HEK293T (cell line): Measurements from ENCODE around the gene LYZL4.

ENCODE experiments used
- CTCF ChIA-PET: fragments of 350-600 bp; formaldehyde crosslinking; extraction: SDS; loops from one replicate; lab custom pipeline; 2021; ENCODE audit warnings: antibody characterized with exemption, inconsistent platforms; lab: Yijun Ruan, JAX
- POLR2A ChIA-PET: fragments of 350-600 bp; formaldehyde crosslinking; extraction: SDS; loops from one replicate; lab custom pipeline; 2020; ENCODE audit warnings: antibody characterized with exemption, inconsistent platforms; lab: Yijun Ruan, JAX
- DNase-seq: peaks from one replicate; pipeline ENCODE4 v3.0.0; 2012; ENCODE audit warnings: mixed read lengths; ENCODE audit errors: extremely low spot score
- ARNT ChIP-seq: fragments of 450-650 bp; IDR thresholded peaks from 2 replicates; pipeline ENCODE4 v1.6.1; 2017; ENCODE audit warnings: mild to moderate bottlenecking
- BHLHE40 ChIP-seq: fragments of 450-650 bp; IDR thresholded peaks from 2 replicates; pipeline ENCODE4 v1.6.1; 2016; ENCODE audit warnings: mild to moderate bottlenecking, moderate library complexity, borderline replicate concordance
- CTBP1 ChIP-seq: fragments of 450-650 bp; IDR thresholded peaks from 2 replicates; pipeline ENCODE4 v1.6.1; 2016; ENCODE audit warnings: borderline replicate concordance
- ELF4 ChIP-seq: fragments of 450-650 bp; IDR thresholded peaks from 2 replicates; pipeline ENCODE4 v1.6.1; 2017; ENCODE audit warnings: antibody characterized with exemption
- FOXA1 ChIP-seq: fragments of 450-650 bp; IDR thresholded peaks from 2 replicates; pipeline ENCODE4 v1.6.1; 2016; ENCODE audit warnings: mild to moderate bottlenecking
- FOXK2 ChIP-seq: fragments of 450-650 bp; IDR thresholded peaks from 2 replicates; pipeline ENCODE4 v1.6.1; 2016; ENCODE audit warnings: mild to moderate bottlenecking
- FOXM1 ChIP-seq: fragments of 450-650 bp; IDR thresholded peaks from 2 replicates; pipeline ENCODE4 v1.6.1; 2017; ENCODE audit warnings: mild to moderate bottlenecking, borderline replicate concordance
- HDGF ChIP-seq: fragments of 450-650 bp; IDR thresholded peaks from 2 replicates; pipeline ENCODE4 v1.6.1; 2017; ENCODE audit warnings: antibody characterized with exemption, borderline replicate concordance
- L3MBTL2 ChIP-seq: fragments of 450-650 bp; conservative IDR thresholded peaks from 2 replicates; pipeline ENCODE4 v1.6.1; 2016; ENCODE audit warnings: mild to moderate bottlenecking
- LEF1 ChIP-seq: fragments of 450-650 bp; IDR thresholded peaks from 2 replicates; pipeline ENCODE4 v1.6.1; 2017; ENCODE audit warnings: mild to moderate bottlenecking, borderline replicate concordance
- NFRKB ChIP-seq: fragments of 450-650 bp; IDR thresholded peaks from 2 replicates; pipeline ENCODE4 v1.6.1; 2016; ENCODE audit warnings: mild to moderate bottlenecking, moderate library complexity
- PKNOX1 ChIP-seq: fragments of 450-650 bp; IDR thresholded peaks from 2 replicates; pipeline ENCODE4 v1.6.1; 2016
- SP1 ChIP-seq: fragments of 450-650 bp; IDR thresholded peaks from 2 replicates; pipeline ENCODE4 v1.6.1; 2017
- SUZ12 ChIP-seq: fragments of 450-650 bp; IDR thresholded peaks from 2 replicates; pipeline ENCODE4 v1.6.1; 2016; ENCODE audit warnings: mild to moderate bottlenecking
- TARDBP ChIP-seq: fragments of 450-650 bp; IDR thresholded peaks from 2 replicates; pipeline ENCODE4 v1.6.1; 2016
- ZNF384 ChIP-seq: fragments of 450-650 bp; IDR thresholded peaks from 2 replicates; pipeline ENCODE4 v1.6.1; 2016

The LYZL4 gene

GRCh38 chr3:42405857-42406256 lies 4.6 kb downstream of the LYZL4 start:
- DNase-seq, result no peak
- ChIA-PET POLR2A (no interaction called here), CTCF (interaction anchor here (0.8 kb wide), 1 partner anchor 78 kb away, joined by 3 read pairs; no protein-coding TSS in a partner anchor)
- no peak for TF ChIP-seq NFRKB
- no peak for TF ChIP-seq LEF1
- no peak for TF ChIP-seq PKNOX1
- TF ChIP-seq L3MBTL2, result no peak
- no peak for TF ChIP-seq TARDBP
- TF ChIP-seq ELF4, result no peak
- no peak for TF ChIP-seq HDGF
- no peak for TF ChIP-seq FOXA1
- no peak for TF ChIP-seq SUZ12

- DNase-seq, result no peak
- ChIA-PET CTCF (no interaction called here), POLR2A (no interaction called here)
- no peak for TF ChIP-seq CTBP1
- no peak for TF ChIP-seq ZNF384
- TF ChIP-seq ELF4, result no peak
- TF ChIP-seq LEF1, result no peak
- TF ChIP-seq PKNOX1, result no peak
- TF ChIP-seq L3MBTL2, result no peak
Measured at GRCh38 chr3:42403737-42404136, 6.7 kb downstream of the LYZL4 start.

GRCh38 chr3:42402394-42403096 lies 7.9 kb downstream of the LYZL4 start:
- CTCF ChIA-PET, result no interaction called here
- POLR2A ChIA-PET, result no interaction called here
- TF ChIP-seq SP1 (no peak), ZNF384 (no peak)
- no peak for DNase-seq

GRCh38 chr3:42398080-42398479 lies 12.3 kb downstream of the LYZL4 start:
- ChIA-PET POLR2A (no interaction called here), CTCF (no interaction called here)
- DNase-seq, result no peak
- TF ChIP-seq PKNOX1, result no peak
- TF ChIP-seq LEF1, result no peak
- no peak for TF ChIP-seq L3MBTL2
- no peak for TF ChIP-seq TARDBP
- no peak for TF ChIP-seq BHLHE40
- no peak for TF ChIP-seq HDGF
- no peak for TF ChIP-seq SUZ12
- TF ChIP-seq ZNF384, result no peak
- no peak for TF ChIP-seq NFRKB
- no peak for TF ChIP-seq ELF4
- TF ChIP-seq FOXK2, result no peak
- no peak for TF ChIP-seq FOXA1
- no peak for TF ChIP-seq ARNT
- no peak for TF ChIP-seq SP1
- no peak for TF ChIP-seq FOXM1
- TF ChIP-seq CTBP1, result no peak

GRCh38 chr3:42397644-42398043 lies 12.8 kb downstream of the LYZL4 start:
- TF ChIP-seq FOXK2 (no peak), L3MBTL2 (no peak), SP1 (no peak), TARDBP (no peak), ARNT (no peak), LEF1 (no peak), HDGF (no peak), BHLHE40 (no peak)
- POLR2A ChIA-PET, result no interaction called here
- no peak for DNase-seq
- CTCF ChIA-PET, result no interaction called here

GRCh38 chr3:42394579-42395288 lies 15.7 kb downstream of the LYZL4 start:
- CTCF ChIA-PET, result interaction anchor here (0.5 kb wide), 1 partner anchor 152 kb away, joined by 3 read pairs; no protein-coding TSS in a partner anchor
- POLR2A ChIA-PET, result no interaction called here
- TF ChIP-seq FOXM1, result no peak
- no peak for TF ChIP-seq FOXK2
- TF ChIP-seq L3MBTL2, result no peak
- no peak for TF ChIP-seq FOXA1
- no peak for TF ChIP-seq LEF1
- TF ChIP-seq HDGF, result no peak
- no peak for TF ChIP-seq ARNT
- no peak for TF ChIP-seq TARDBP
- TF ChIP-seq ZNF384, result no peak
- TF ChIP-seq SUZ12, result no peak
- no peak for TF ChIP-seq NFRKB
- no peak for TF ChIP-seq BHLHE40
- no peak for TF ChIP-seq CTBP1
- no peak for TF ChIP-seq PKNOX1
- no peak for TF ChIP-seq ELF4
- TF ChIP-seq SP1, result no peak
- no peak for DNase-seq
